ENCODE measurements around the gene CDIPT.
"Not testable (repeated sequence)": the region's sequence is repeated elsewhere in the genome, so short reads cannot be mapped to it uniquely, and the experiment has no call there.

CDIPT gene

GRCh38 chr16:29897333-29897732, 34.3 kb upstream of the CDIPT start:
- DNase-seq (ENCODE audit: low spot score), result no peak

DNA sequence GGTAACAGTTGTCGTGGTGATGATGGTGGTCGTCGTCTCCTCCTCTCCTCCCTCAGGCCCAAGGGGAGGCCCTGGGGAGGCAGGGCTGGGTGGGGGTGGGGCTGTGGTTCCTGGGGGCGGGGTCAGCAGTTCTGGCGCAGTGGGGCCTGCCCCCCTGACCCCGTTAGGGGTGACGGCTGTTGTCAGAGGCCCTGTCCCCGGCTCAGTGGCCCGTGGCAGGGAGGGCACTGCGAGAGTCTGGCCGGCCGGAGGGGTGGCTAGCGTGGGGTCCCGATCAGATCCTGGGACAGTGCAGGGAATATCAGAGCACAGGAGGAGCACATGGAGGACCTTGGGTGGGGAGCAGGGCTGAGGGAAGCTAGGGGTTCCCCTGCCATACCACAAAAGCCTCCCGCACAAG, 33.8 kb upstream of the CDIPT start:
- DNase-seq (ENCODE audit: low spot score), result no peak

- no peak for DNase-seq (ENCODE audit: low spot score)
Measured at GRCh38 chr16:29894352-29894751, 31.3 kb upstream of the CDIPT start.

GRCh38 chr16:29893553-29893952, 30.5 kb upstream of the CDIPT start:
- no peak for DNase-seq (ENCODE audit: low spot score)

DNA sequence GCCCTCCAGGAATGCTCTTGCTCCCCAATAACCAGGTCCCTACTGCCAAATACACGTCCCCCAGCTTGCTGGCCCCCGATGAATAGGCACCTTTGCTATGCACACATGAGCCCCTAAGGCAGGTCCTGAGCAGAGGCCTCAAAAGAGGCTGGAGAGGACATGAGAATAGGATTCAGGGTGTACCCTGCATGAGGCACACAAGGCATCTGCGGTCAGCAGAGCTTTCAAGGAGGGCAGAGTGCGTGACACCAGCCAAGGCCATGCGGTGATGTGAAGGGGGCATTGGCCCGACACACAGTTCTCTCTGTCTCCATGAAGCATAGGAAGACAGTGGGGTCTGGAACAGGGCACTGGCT, 29.4 kb upstream of the CDIPT start:
- no peak for DNase-seq (ENCODE audit: low spot score)

DNA sequence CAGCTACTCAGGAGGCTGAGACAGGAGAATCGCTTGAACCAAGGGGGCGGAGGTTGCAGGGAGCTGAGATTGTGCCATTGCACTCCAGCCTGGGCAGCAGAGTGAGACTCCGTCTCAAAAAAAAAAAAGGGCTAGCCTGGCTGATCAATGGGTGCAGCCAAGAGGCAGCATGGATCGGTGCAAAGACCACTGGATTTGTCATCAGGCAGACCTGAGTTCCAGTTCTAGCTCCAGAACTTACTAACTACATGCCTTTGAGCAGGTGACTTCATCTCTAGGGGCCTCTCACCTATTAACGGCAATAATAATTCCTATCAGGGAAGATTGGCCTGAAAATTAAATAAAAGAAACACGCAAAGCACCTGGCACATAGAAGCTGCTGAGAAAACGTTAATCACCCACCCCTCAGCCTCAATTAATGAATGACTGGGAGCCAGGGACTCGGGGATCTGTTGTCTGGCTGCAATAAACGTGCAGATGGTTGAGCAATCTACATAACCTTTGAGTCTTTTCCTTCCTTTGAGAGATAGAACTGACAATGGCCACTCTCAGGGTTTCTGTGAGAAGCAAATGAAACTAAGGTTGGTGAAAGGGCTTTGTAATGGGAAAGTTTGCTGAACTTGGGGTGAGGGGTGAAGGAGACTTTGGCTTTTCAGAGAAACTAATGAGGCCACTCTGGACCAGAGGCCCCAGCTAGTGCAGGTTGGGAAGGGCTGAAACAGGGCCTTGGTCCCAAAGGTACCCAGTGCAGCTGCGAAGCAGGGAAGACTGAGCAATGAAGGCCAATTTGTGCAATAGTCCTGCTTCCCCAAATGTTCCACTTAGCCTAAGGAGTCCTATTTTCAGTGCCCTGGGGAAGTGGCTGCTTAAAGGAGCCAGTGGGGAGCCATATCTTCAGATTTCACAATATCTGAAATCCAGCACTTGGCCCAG, 28.8 kb upstream of the CDIPT start:
- no peak for DNase-seq (ENCODE audit: low spot score)

DNA sequence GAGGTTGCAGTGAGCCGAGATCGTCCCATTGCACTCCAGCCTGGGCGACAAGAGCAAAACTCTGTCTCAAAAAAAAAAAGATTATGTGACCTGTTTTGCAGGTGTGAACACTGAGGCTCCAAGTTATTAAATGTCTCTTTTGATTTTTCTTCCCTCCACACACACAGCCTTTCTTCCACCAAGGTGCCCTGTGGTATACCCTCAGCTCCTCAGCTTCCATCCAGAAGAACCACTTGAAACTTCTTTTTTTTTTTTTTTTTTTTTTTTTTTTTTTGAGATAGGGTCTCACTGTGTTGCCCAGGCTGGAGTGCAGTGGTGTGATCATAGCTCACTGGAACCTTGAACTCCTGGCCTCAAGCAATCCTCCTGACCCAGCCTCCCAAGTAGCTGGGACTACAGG, 26.3 kb upstream of the CDIPT start:
- DNase-seq (ENCODE audit: low spot score), result not testable (repeated sequence)

DNA sequence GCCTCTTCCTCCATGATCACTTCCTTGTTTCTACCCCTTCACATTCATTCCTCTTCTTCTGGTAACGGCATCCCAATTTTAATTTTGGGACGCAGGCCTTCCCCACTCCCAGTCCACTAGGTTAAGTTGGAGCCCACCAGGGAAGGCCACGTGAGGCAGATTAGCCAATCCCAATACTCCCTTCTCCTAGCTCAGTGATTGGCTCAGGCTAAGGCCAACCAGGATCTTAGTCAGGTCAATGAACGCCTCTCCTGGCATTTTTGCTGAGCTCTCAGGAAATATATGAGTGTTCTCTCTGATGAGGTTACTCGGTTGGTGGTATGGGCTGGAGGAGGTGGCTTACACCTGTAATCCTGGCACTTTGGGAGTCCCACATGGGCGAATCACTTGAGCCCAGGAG, 21.0 kb upstream of the CDIPT start:
- no peak for DNase-seq (ENCODE audit: low spot score)

DNA sequence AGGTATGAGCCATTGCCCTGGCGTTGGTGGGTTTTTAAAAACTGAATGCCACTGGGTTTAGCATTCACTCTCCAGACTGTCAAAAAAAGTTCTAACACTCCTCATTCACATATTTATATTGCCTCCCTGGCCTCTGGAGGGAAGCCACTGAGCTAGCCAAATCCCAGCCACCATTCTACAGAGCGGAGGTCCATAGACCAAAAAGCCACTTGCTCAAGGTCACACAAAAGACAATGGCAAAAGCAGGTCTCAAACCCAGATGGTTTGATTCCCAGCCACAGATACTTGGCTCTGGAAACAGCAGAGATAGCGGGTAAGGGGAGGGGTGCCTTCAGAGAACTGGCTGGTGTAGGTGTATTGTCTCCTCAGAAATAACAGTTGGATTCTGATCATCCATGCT, 18.0 kb upstream of the CDIPT start:
- no peak for DNase-seq (ENCODE audit: low spot score)

- DNase-seq (ENCODE audit: low spot score), result no peak
Measured at GRCh38 chr16:29878172-29878571, 15.1 kb upstream of the CDIPT start.

DNA sequence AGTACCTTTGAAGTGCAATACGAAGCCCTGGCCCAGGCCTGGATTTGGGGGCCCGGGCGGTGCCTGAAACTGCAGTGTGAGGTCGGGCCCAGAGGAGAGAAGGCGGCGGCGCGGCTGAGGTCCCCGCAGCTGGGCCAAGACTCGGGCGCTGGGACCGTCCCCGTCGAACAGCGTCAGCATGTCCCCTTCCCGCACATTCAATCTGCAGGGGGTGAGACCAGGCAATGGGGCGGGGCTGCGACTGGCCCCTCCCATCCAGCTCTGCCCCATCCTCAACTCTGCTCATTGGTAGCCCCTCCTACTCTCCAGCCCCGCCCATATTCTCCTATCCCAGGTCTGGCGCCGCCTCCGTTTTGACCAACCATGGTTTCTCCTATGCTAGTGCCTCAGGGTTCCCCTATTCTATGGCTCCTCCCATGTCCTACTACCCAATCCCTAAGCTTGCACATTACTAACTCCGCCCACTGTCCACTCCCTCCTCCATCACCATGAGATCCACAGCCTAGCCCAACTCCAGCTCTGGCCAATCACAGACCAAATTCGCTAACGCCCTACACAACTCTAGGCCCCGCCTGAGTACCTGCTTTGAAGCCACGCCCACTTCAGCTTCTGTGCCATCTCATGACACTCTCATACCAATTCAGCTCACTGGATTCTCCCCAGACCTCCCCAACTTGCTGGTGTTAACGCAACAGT, 14.4 kb upstream of the CDIPT start:
- peak; percentile 39 for DNase-seq (ENCODE audit: low spot score)

DNA sequence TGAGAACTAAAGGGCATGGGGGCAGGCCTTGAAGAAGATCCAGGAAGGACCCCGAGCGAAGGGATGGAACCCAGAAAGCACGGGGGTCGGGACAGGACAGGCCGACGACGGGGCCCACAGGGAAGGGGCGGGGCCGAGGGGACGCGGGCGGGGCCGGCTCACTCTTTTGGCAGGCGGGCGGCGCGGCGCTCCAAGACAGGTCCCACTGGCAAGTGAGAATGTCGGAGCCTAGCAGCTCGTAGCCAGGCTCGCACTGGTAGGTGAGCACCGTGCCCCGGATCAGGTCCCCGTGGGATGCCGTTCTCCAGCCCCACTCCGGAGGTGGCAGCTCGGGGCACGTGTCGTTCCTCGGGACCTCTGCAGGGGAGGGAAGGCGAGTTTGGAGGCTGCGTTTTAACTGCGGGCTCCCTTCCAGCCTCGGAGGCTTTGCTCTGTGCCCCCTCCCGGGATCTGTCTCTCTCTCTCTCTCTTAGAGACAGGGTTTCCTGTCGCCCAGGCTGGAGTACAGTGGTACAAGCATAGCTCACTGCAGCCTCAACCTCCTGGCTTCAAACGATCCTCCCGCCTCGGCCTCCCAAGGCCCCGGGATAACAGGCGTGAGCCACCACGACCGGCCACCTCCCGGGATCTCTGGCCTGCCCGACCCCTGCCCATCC, 13.7 kb upstream of the CDIPT start:
- no peak for DNase-seq (ENCODE audit: low spot score)

GRCh38 chr16:29876217-29876593, 13.2 kb upstream of the CDIPT start:
- DNase-seq (ENCODE audit: low spot score), result no peak

DNA sequence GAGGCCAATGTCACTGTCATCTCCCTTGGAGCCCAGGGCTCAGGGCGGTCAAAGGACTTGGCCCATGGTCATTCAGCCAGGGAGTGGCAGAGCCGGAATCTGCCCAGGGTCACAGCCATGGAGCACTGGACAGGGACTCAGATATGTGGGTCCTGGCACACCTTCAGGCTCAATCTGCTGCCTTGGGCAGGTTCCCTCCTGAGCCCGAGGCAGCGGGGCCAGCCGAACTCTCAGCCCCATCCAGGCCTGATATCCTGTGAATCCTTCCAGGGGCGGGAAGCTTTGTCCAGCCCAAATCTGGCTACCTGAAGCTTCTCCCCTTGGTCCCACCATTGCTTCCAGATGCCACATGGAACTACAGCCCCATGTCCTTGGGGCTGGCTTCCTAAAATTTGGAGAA, 12.2 kb upstream of the CDIPT start:
- no peak for DNase-seq (ENCODE audit: low spot score)

GRCh38 chr16:29873319-29873718, 10.3 kb upstream of the CDIPT start:
- no peak for DNase-seq (ENCODE audit: low spot score)

- no peak for DNase-seq (ENCODE audit: low spot score)
Measured at GRCh38 chr16:29871822-29872546, 9.0 kb upstream of the CDIPT start.

DNA sequence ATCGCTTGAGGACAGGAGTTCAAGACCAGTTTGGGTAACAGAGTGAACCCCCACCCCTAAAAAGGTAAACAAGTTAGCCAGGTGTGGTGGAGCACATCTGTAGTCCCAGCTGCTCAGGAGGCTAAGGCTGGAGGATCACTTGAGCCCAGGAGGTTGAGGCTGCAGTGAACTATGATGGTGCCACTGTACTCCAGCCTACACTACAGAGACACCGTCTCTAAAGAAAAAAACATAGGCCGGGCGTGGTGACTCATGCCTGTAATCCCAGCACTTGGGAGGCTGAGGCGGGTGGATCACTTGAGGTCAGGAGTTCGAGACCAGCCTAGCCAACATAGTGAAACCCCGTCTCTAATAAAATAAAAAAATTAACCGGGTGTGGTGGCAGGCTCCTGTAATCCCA, 6.0 kb upstream of the CDIPT start:
- DNase-seq (ENCODE audit: low spot score), result not testable (repeated sequence)

GRCh38 chr16:29868396-29869009, 5.5 kb upstream of the CDIPT start:
- DNase-seq (ENCODE audit: low spot score), result no peak

- DNase-seq (ENCODE audit: low spot score), result no peak
Measured at GRCh38 chr16:29864205-29864604, 1.2 kb upstream of the CDIPT start.

DNA sequence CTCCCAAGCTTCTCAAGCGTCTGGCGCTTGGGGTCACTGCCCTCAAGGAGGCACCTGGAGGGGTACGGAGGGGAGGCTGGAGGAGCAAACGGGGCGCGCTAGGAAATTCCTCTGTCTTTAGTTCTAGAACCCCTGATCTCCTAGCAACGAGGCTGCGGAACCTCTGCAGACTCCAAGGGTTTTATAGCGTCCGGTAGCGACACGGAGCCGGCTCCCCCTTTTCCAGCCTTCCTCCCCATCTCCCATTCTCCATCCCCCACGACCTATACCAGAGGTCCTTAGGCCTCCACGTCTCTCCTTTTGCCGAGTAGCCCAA, 601 bp upstream of the CDIPT start:
- no peak for DNase-seq (ENCODE audit: low spot score)

GRCh38 chr16:29862383-29862883, 593 bp downstream of the CDIPT start:
- no peak for DNase-seq (ENCODE audit: low spot score)
